Measurements from ENCODE around the gene ADARB2. TPM values are rescaled to one million over a fixed set of nuclear protein-coding genes. Genes with fewer than 3 reads are reported as not detected.
"Not testable (repeated sequence)": the region's sequence is repeated elsewhere in the genome, so short reads cannot be mapped to it uniquely, and the experiment has no call there.

The ADARB2 gene
- total RNA-seq, 6 experiments from 2014 or later = not detected

DNA sequence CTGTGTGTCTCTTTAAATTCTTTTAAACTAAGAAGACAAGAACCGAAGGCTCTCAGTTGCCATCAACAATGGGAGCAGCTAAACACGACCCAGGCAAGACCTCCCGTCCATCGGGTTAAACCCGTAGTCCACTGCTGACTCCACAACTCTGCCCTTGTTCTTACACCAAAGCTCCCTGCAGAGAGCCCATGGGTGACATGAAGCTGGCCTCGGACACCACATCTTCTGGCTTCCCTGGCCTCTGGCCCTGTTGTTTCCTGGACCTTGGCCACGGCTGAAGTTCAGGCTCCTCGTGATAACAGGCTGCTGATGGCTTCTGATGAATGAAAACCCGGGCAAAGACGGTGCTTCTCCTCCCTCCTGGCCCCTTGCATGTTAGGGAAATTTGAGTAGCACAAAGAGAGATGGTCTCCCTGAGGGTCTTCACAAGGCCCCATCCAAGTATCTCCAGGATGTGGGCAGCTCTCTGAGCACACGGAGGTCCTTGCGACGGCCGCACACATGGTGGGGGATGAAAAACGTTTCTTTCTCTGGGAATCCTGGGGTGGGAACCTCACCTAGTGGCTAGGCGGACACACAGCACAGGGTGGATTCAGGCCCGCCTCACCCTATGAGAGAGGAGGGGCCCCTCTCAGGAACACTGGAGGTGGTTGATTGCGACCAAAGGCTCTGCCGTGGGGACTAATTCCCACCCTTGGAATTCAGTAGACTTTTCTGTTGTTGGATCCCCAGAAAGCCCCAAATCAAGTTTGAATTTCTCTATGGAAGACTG, 271.1 kb downstream of the ADARB2 start:
- TF ChIP-seq, protein P1, sequence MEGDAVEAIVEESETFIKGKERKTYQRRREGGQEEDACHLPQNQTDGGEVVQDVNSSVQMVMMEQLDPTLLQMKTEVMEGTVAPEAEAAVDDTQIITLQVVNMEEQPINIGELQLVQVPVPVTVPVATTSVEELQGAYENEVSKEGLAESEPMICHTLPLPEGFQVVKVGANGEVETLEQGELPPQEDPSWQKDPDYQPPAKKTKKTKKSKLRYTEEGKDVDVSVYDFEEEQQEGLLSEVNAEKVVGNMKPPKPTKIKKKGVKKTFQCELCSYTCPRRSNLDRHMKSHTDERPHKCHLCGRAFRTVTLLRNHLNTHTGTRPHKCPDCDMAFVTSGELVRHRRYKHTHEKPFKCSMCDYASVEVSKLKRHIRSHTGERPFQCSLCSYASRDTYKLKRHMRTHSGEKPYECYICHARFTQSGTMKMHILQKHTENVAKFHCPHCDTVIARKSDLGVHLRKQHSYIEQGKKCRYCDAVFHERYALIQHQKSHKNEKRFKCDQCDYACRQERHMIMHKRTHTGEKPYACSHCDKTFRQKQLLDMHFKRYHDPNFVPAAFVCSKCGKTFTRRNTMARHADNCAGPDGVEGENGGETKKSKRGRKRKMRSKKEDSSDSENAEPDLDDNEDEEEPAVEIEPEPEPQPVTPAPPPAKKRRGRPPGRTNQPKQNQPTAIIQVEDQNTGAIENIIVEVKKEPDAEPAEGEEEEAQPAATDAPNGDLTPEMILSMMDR (IDR thresholded peaks at IDR 0.05) = no peak
- no peak for DNase-seq
- Mint-ChIP-seq H3K27me3 (ENCODE audit: insufficient read depth) (peaks cover 2% of the 10 kb centered on the region), H3K4me3 (peak overlapping the region; percentile 34; the same call in 1 of the 2 replicates), H3K9me3 (peaks cover 62% of the 10 kb centered on the region), H3K27ac (no peak overlapping the region), H3K4me1 (ENCODE audit: low read depth) (no peaks in the 10 kb centered on the region), H3K36me3 (ENCODE audit: low read depth) (peaks cover 6% of the 10 kb centered on the region; the same call in 1 of the 2 replicates)

DNA sequence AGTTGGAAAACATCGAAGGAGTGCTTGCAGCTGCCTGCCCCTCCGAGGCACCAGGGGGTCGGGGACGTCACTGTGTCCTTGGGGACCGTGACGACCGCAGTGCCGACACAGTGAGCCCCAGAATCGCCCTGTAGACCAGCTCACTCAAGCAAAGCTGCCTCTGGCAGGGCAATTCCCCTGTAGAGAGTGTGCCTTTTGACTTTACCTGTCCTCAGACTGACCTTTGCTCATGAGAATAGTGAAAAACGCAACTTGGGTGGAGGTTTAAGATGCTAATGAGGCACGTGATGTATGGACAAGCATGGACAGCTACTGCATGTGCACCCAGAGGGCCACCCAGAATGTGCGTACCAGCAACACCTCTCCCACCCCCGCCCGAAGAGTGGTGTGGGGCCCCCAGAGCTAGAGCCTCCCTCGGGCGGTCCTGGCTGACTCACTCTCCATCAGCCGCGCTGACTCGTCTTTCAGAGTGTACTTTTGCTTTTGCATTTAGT, 271.9 kb downstream of the ADARB2 start:
- Mint-ChIP-seq H3K4me1 (ENCODE audit: low read depth) (no peaks in the 10 kb centered on the region), H3K27me3 (ENCODE audit: insufficient read depth) (peaks cover 2% of the 10 kb centered on the region), H3K4me3 (peak overlapping the region; percentile 34; the same call in 1 of the 2 replicates), H3K27ac (no peak overlapping the region), H3K36me3 (ENCODE audit: low read depth) (peaks cover 6% of the 10 kb centered on the region; the same call in 1 of the 2 replicates), H3K9me3 (peaks cover 67% of the 10 kb centered on the region)
- TF ChIP-seq, protein P1 (IDR thresholded peaks at IDR 0.05) = no peak
- no peak for DNase-seq

GRCh38 chr10:1464881-1465417, 272.4 kb downstream of the ADARB2 start:
- TF ChIP-seq, protein P1 (IDR thresholded peaks at IDR 0.05) = no peak
- peaks cover 2% of the 10 kb centered on the region for H3K27me3 Mint-ChIP-seq (ENCODE audit: insufficient read depth)
- no peak overlapping the region for H3K27ac Mint-ChIP-seq
- H3K36me3 Mint-ChIP-seq (ENCODE audit: low read depth) = peaks cover 6% of the 10 kb centered on the region; the same call in 1 of the 2 replicates
- H3K4me1 Mint-ChIP-seq (ENCODE audit: low read depth) = no peaks in the 10 kb centered on the region
- no peak overlapping the region for H3K4me3 Mint-ChIP-seq
- H3K9me3 Mint-ChIP-seq = peaks cover 62% of the 10 kb centered on the region
- no peak for DNase-seq

GRCh38 chr10:1463971-1464370, 273.4 kb downstream of the ADARB2 start:
- not testable (repeated sequence) for DNase-seq; H3K4me3 Mint-ChIP-seq; H3K27ac Mint-ChIP-seq; H3K27me3 Mint-ChIP-seq (ENCODE audit: insufficient read depth); H3K4me1 Mint-ChIP-seq (ENCODE audit: low read depth); H3K36me3 Mint-ChIP-seq (ENCODE audit: low read depth)
- H3K9me3 Mint-ChIP-seq = peaks cover 60% of the 10 kb centered on the region

DNA sequence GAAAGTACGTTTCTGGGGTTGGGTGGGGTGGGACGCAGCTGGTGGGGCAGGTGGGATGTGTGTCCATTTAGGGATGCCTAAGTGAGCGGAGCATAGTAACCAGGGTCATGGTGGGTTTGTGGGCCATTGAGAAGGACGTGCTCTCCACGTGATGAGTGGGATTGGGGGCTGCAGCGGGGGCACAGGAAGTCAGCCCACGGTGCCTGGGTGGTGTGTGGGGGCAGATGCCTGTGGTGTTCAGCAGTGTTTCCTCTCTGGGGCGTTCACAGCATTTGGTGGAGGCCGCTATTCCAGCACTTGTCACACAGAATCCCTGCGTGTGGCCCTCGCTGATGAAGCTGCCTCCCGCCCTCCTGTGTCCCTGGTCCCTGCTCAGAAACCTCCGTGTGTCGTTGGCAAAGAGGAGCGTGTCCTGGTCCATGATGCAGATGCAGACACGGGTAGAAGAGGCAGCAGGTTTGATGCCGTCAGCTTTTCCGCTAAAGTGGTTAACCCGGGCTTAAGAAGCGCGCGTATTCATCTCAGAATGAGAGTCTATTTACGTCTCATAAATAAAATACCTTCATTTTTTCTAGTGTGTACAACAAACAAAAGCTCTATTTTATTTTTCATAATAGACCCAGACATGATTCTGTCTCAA, 274.2 kb downstream of the ADARB2 start:
- Mint-ChIP-seq H3K27me3 (ENCODE audit: insufficient read depth) (peaks cover 2% of the 10 kb centered on the region), H3K4me3 (no peak overlapping the region), H3K36me3 (ENCODE audit: low read depth) (peaks cover 6% of the 10 kb centered on the region; the same call in 1 of the 2 replicates), H3K9me3 (peaks cover 61% of the 10 kb centered on the region), H3K27ac (no peak overlapping the region), H3K4me1 (ENCODE audit: low read depth) (no peaks in the 10 kb centered on the region)
- TF ChIP-seq, protein P1 (IDR thresholded peaks at IDR 0.05) = no peak
- no peak for DNase-seq

All from HFFc6 (cell line).